Activated CD4-positive, alpha-beta T cell treated with anti-CD3 and anti-CD28 coated beads, Interleukin-10, Interleukin-2, amounts not matched to agents 100 ng/mL and 50 ng/mL, durations not matched to agents 16 hours and 8 hours (primary cell): ENCODE measurements around the gene TM4SF20.

Source experiments
- DNase-seq: peaks from one replicate; pipeline ENCODE4 v3.0.0-alpha.2; 2020

Gene TM4SF20

GRCh38 chr2:227379095-227379494 is at the start of gene TM4SF20:
TSS of gene TM4SF20 (minus strand) at chr2:227379306. CDS start at chr2:227379268, 38 bp downstream.
- DNase-seq = no peak

GRCh38 chr2:227428731-227429285 is 49.7 kb upstream of the TM4SF20 start:
- DNase-seq = no peak

GRCh38 chr2:227423656-227424499 is 44.8 kb upstream of the TM4SF20 start:
- no peak for DNase-seq

GRCh38 chr2:227420087-227421052 is 41.3 kb upstream of the TM4SF20 start:
- DNase-seq = no peak

- DNase-seq = no peak
Observed at GRCh38 chr2:227416701-227417100, 37.6 kb upstream of the TM4SF20 start.

- DNase-seq = peak; percentile 45
Observed at GRCh38 chr2:227415538-227416424, 36.7 kb upstream of the TM4SF20 start.

- DNase-seq = no peak
Observed at GRCh38 chr2:227414846-227415245, 35.7 kb upstream of the TM4SF20 start.

- DNase-seq = no peak
Observed at GRCh38 chr2:227413371-227413770, 34.3 kb upstream of the TM4SF20 start.

GRCh38 chr2:227412877-227413276 is 33.8 kb upstream of the TM4SF20 start:
- DNase-seq = no peak

- DNase-seq = no peak
Observed at GRCh38 chr2:227411990-227412350, 32.9 kb upstream of the TM4SF20 start.

- peak; percentile 87 for DNase-seq
Observed at GRCh38 chr2:227411320-227411989, 32.3 kb upstream of the TM4SF20 start.

- DNase-seq = no peak
Observed at GRCh38 chr2:227410191-227410590, 31.1 kb upstream of the TM4SF20 start.

- DNase-seq = no peak
Observed at GRCh38 chr2:227407591-227408151, 28.6 kb upstream of the TM4SF20 start.

- peak; percentile 34 for DNase-seq
Observed at GRCh38 chr2:227406177-227407031, 27.3 kb upstream of the TM4SF20 start.

GRCh38 chr2:227404585-227405271 is 25.6 kb upstream of the TM4SF20 start:
- DNase-seq = no peak

- DNase-seq = no peak
Observed at GRCh38 chr2:227402959-227403358, 23.9 kb upstream of the TM4SF20 start.

GRCh38 chr2:227402321-227402720 is 23.2 kb upstream of the TM4SF20 start:
- DNase-seq = no peak

GRCh38 chr2:227401550-227401949 is 22.4 kb upstream of the TM4SF20 start:
- DNase-seq = no peak
